Prostate gland (tissue), 2 donors: ENCODE data around the gene OBSL1. TPM values are rescaled to one million over a fixed set of nuclear protein-coding genes. Genes with fewer than 3 reads are reported as not detected.

ENCODE experiments used
- DNase-seq: peaks from one replicate; pipeline ENCODE4 v3.0.0-alpha.2; 2019; ENCODE audit warnings: low spot score
- H3K27ac ChIP-seq, 2 donors: fragments of 200-600 bp; sonication (generic); 2 replicates each; pipeline ENCODE4 v1.5.1; 2017 to 2019
- H3K27me3 ChIP-seq: fragments of 200-600 bp; sonication (generic); replicated peaks from 2 replicates; pipeline ENCODE4 v1.5.1; 2019; ENCODE audit not compliant: insufficient read depth
- H3K36me3 ChIP-seq, 2 donors: fragments of 200-600 bp; sonication (generic); 1 replicate in 1 of 2; 2 replicates in 1 of 2; pipeline versions ENCODE4 v1.5.1 to v1.8.1; 2017 to 2019
- H3K4me1 ChIP-seq: fragments of 200-600 bp; sonication (generic); replicated peaks from 2 replicates; pipeline ENCODE4 v1.5.1; 2019
- H3K4me3 ChIP-seq, 2 donors: fragments of 200-600 bp; sonication (generic); 2 replicates each; pipeline ENCODE4 v1.5.1; 2017 to 2019
- H3K9me3 ChIP-seq: fragments of 200-600 bp; sonication (generic); 2 replicates; pipeline ENCODE4 v1.5.1; 2017
- CTCF ChIP-seq, 4 experiments: fragments of 200-600 bp in 2 of 4; fragments of 450-650 bp in 2 of 4; sonication (generic) in 2 of 4; IDR thresholded peaks; 1 replicate in 3 of 4; 2 replicates in 1 of 4; pipeline ENCODE4 v1.5.1; 2016 to 2019; ENCODE audit warnings: antibody characterized with exemption in 4 of 4, mild to moderate bottlenecking in 2 of 4, moderate library complexity in 2 of 4
- POLR2A ChIP-seq: fragments of 450-650 bp; IDR thresholded peaks from one replicate; pipeline ENCODE4 v1.6.1; 2016; ENCODE audit warnings: antibody characterized with exemption, mild to moderate bottlenecking
- POLR2AphosphoS5 ChIP-seq: sonication (generic); formaldehyde crosslinking; IDR thresholded peaks from one replicate; pipeline ENCODE4 v1.6.1; 2017; ENCODE audit warnings: antibody characterized with exemption
- WGBS: methylation state at CpG from one replicate; pipeline ENCODE4 v1.1.5; 2018; 5-methylcytosine and 5-hydroxymethylcytosine counted together
- intact Hi-C: fragments of 100-400 bp; cut with DNase I; formaldehyde crosslinking; loops from one replicate; pipeline ENCODE4 v1.14.2; 2022
- total RNA-seq, 2 donors: library from RNA; depleted of rRNA; stranded (reverse); fragments of >200 nt; gene quantifications; one replicate each; pipeline ENCODE4 v1.1.0, GENCODE V29; 2016

The OBSL1 gene
- total RNA-seq, 2 donors from 2014 or later, result 142 to 330 TPM

GRCh38 chr2:219565130-219566080 lies 5.9 kb downstream of the OBSL1 start:
- DNase-seq, result no peak
- WGBS, result 90% methylated on average over 21 of the region's 21 CpGs
- intact Hi-C loops, result no loop called here

GRCh38 chr2:219563271-219563928 lies 7.9 kb downstream of the OBSL1 start:
- TF ChIP-seq CTCF (IDR thresholded peaks at IDR 0.05), result no peak
- no peak for TF ChIP-seq POLR2A
- TF ChIP-seq POLR2AphosphoS5, result no peak
- no peaks in the 10 kb centered on the region for H3K27me3 ChIP-seq
- WGBS, result 89% methylated on average over 20 of the region's 20 CpGs
- intact Hi-C loops, result no loop called here
- no peaks in the 10 kb centered on the region for H3K4me1 ChIP-seq
- no peak for DNase-seq
- H3K27ac ChIP-seq, result no peak overlapping the region
- H3K4me3 ChIP-seq, result no peak overlapping the region
- peaks cover 0 to 3% of the 10 kb centered on the region in 2 donors for H3K36me3 ChIP-seq
- H3K9me3 ChIP-seq, result no peaks in the 10 kb centered on the region

More at GRCh38 chr2:219565130-219566080, 5.9 kb downstream of the OBSL1 start:
- no peak for TF ChIP-seq POLR2A
- no peak for TF ChIP-seq POLR2AphosphoS5
- TF ChIP-seq CTCF (IDR thresholded peaks at IDR 0.05), result no peak
- H3K4me1 ChIP-seq, result no peaks in the 10 kb centered on the region
- H3K9me3 ChIP-seq, result no peaks in the 10 kb centered on the region
- no peak overlapping the region for H3K27ac ChIP-seq
- no peak overlapping the region for H3K4me3 ChIP-seq
- peaks cover 0 to 3% of the 10 kb centered on the region in 2 donors for H3K36me3 ChIP-seq
- no peaks in the 10 kb centered on the region for H3K27me3 ChIP-seq

GRCh38 chr2:219562049-219563020 lies 9.0 kb downstream of the OBSL1 start:
- H3K4me1 ChIP-seq, result no peaks in the 10 kb centered on the region
- TF ChIP-seq POLR2A (no peak), CTCF (IDR thresholded peaks at IDR 0.05) (no peak), POLR2AphosphoS5 (no peak)
- WGBS, result 78% methylated on average over 33 of the region's 35 CpGs
- H3K27ac ChIP-seq, result no peak overlapping the region
- no peak for DNase-seq
- intact Hi-C loops, result no loop called here
- H3K36me3 ChIP-seq, result peaks cover 0 to 3% of the 10 kb centered on the region in 2 donors
- no peaks in the 10 kb centered on the region for H3K9me3 ChIP-seq
- H3K4me3 ChIP-seq, result no peak overlapping the region
- no peaks in the 10 kb centered on the region for H3K27me3 ChIP-seq

- no peak overlapping the region for H3K27ac ChIP-seq
Observed at GRCh38 chr2:219561179-219562048, 9.9 kb downstream of the OBSL1 start.

More at GRCh38 chr2:219561179-219562048, 9.9 kb downstream of the OBSL1 start:
- 84% methylated on average over 24 of the region's 24 CpGs for WGBS
- H3K27me3 ChIP-seq, result no peaks in the 10 kb centered on the region
- TF ChIP-seq CTCF (IDR thresholded peaks at IDR 0.05) (no peak), POLR2A (no peak)
- no peaks in the 10 kb centered on the region for H3K4me1 ChIP-seq
- H3K9me3 ChIP-seq, result no peaks in the 10 kb centered on the region
- intact Hi-C loops, result no loop called here
- no peak overlapping the region for H3K4me3 ChIP-seq
- H3K36me3 ChIP-seq, result peaks cover 0 to 3% of the 10 kb centered on the region in 2 donors
- no peak for DNase-seq
